ENCODE measurements around the gene DMWD.
A peak's percentile ranks its signal among the peaks of the same experiment; 100 is the strongest.

DMWD gene

GRCh38 chr19:45785781-45786532, 6.7 kb downstream of the DMWD start:
- DNase-seq: no peak

- no peak for DNase-seq
These were observed 7.5 kb downstream of the DMWD start for GRCh38 chr19:45785097-45785496.

DNA sequence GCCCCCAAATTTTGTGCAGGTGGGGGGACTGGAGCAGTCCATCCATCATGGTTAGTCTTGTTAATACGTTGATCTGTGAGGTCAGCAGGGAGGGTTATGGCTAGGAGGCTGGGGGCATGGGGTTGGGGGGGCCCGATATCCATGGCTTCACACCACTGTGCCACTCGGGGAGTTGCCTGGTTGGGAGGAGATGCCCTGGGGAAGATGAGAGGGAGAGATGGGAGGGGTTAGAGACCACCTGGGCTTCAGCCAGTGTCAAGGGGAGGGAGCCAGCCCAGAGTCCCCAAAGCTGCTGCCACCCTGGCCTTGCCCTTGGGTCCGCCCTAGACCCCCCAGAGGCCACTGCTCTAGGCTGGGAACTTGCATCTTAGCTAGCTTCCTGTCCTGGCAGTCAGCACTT, 8.5 kb downstream of the DMWD start:
- no peak for DNase-seq

- no peak for DNase-seq
These were observed 9.5 kb downstream of the DMWD start for GRCh38 chr19:45782820-45783785.

GRCh38 chr19:45782162-45782691, 10.4 kb downstream of the DMWD start, which contains the start of gene DMPK:
Gene DMPK (minus strand): TSS chr19:45782490. CDS start chr19:45782352, 138 bp downstream.
- DNase-seq: peak in 1 of 3 experiments; percentile 44

DNA sequence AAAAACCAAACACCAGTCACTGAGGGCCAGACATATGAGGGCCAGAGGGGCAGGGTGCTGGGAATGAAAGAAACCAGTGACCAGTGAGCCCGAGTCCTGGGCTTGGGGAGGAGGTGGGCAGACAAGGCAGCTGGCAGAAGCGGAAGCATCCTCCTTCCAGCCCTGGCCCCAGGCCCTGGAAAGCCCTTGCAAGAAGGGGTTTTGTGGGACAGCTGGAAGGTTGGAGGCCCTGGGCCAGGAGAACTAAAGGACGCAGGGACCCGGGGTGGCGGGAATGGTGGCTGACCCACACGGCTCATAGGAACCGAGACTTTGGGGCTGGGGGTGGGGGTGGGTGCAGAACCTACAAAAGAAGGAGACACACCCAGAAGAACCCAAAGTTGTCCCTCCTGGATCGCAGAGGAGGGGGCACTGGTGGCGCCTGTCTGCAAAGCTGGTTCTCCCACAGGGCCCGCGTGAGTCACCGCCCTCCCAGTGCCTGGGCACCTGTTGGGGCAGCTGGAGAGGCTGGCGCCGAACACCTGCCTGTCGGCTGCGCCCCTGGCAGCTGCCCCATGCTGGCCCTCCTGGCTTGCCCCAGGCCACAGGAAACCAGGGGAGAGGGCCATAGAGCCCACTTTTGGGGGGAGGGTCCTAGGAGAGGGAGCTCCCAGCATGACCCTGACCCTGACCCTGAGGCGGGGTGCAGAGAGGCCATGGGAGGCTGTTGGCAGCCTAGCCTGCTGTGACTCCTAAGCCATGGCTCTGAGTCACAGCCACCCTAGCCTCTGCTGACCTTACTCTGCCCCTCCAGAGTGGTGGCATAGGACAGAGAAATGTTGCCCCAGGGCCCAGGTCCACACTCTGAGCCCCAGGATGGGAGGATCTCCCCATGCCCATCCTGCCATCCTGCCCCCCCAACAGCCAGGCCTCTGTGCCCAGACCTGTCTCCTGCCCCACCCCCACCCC, 11.2 kb downstream of the DMWD start:
- DNase-seq: peak; percentile 79 to 87 (median 84)

GRCh38 chr19:45780448-45781213, 12.0 kb downstream of the DMWD start:
- DNase-seq: peak in 1 of 3 experiments; percentile 32

- peak in 2 of 3 experiments; percentile 30 to 50 for DNase-seq
These were observed 12.5 kb downstream of the DMWD start for GRCh38 chr19:45780146-45780447.

DNA sequence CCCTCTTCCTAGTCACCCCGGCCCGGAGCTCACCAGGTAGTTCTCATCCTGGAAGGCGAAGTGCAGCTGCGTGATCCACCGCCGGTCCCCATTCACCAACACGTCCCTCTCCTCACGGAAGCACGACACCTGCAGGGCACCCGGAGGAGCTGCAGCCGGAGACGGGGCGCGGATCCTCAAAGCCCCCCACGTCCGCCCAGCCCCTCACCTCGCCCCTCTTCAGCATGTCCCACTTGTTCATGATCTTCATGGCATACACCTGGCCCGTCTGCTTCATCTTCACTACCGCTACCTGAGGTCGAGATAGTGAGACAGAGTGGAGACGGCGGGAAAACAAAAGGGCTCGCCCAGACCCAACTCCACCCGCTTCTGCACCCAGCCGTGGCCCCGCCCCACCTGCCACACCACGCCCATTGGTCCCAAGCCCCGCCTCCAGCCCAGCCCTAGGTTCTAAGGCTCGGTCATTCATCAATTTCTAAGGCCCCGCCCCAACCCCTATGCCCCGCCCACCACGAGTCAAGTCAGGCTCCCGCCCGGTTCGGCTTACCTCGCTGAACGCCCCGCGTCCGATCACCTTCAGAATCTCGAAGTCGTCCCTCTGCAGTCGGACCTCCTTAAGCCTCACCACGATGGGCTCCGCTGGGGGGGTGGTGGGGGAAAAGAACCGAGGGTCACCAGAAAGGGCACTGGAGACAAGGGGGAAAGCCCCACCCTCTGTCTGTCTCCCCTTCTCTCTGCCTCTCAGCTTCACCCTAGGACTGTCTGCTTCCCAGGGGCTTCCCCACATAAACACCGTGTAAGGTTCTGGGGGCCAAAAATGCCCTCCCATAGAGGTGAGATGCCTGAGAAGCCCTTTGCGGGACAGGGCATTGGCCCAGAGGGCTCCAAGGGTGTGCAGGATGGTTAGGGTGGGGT, 13.2 kb downstream of the DMWD start:
- DNase-seq: peak; percentile 91 to 97 (median 95)

DNA sequence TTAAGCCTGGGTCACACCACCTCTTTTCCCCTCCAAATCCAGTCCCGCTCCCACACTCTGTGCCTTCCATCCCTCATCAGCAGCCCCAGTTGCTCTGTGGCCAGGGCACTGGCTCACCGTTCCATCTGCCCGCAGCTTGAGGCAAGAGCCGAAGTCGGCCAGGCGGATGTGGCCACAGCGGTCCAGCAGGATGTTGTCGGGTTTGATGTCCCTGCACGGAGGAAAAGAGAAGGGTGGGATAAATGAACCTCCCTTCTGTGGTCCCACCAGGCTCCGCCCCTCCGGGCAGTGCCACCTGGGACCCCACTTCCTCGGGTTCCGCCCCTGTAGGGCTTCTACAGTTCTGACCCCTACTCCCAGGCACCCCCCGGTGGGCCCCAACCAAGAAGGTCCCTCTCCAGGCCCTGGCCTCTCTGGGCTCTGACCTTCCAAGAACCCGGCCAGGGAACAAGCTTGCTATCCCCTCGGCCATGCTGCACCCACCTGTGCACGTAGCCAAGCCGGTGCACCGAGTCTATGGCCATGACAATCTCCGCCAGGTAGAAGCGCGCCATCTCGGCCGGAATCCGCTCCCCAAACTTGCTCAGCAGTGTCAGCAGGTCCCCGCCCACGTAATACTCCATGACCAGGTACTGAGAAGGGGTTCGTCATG, 14.5 kb downstream of the DMWD start:
- no peak for DNase-seq

GRCh38 chr19:45777395-45777961, 15.2 kb downstream of the DMWD start:
- DNase-seq: no peak

DNA sequence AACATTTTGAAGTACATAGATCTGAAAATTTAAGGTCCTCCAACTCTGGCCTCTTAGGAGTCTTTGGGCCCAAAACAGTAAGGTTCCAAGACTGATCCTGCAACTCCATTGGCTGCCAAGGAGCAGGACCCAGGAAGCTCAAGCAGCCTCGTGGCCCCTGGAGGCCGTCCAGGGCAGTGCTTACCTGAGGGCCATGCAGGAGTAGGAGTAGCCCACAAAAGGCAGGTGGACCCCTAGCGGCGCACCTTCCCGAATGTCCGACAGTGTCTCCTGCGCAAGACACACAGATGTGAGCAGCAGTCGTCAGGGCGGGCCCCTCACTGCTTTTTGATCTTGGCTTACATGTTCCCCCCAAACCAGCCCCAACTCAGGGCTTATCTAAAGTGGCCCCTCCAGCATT, 17.9 kb downstream of the DMWD start:
- DNase-seq: no peak

GRCh38 chr19:45773384-45773783, 19.3 kb downstream of the DMWD start:
- DNase-seq: no peak

DNA sequence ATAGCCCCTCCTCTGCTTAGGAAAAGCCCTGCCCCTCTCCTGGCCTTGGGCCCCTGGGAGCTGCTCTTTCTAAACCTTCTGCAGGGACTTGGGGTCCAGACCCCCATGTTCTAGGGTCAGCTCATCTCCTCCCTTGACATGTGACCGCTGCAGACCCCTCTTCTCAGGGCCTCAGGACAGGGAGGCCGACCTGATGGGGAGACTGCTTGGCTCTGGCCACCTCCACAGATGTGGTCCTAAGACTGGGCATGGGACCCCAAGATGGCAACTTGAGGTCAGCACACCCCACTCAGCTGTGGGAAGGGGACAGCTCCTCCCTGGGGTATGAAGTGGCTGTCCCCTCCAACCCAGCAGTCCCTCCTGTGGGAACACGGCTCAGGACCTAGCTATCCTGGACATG, 19.7 kb downstream of the DMWD start:
- DNase-seq: no peak

- no peak for DNase-seq
These were observed 20.4 kb downstream of the DMWD start for GRCh38 chr19:45772130-45772840.

GRCh38 chr19:45771311-45771933, 21.2 kb downstream of the DMWD start:
- DNase-seq: peak in 1 of 3 experiments; percentile 10

- DNase-seq: peak; percentile 97 to 98 (median 98)
These were observed 22.2 kb downstream of the DMWD start for GRCh38 chr19:45770192-45771101.
